GM19238 (cell line): Measurements from ENCODE around the gene RERE.

Experiments used
- DNase-seq: peaks from one replicate; pipeline ENCODE4 v3.0.0; 2011; ENCODE audit warnings: low spot score; ENCODE audit not compliant: insufficient read length

The RERE gene

GRCh38 chr1:8370905-8371315 lies 446.5 kb downstream of the RERE start:
- DNase-seq = no peak

- no peak for DNase-seq
Measured at GRCh38 chr1:8370046-8370881, 447.2 kb downstream of the RERE start.

GRCh38 chr1:8368956-8369639 lies 448.3 kb downstream of the RERE start:
- no peak for DNase-seq

GRCh38 chr1:8367571-8368194 lies 449.8 kb downstream of the RERE start:
- DNase-seq = no peak

GRCh38 chr1:8365661-8366362 lies 451.6 kb downstream of the RERE start:
- no peak for DNase-seq

GRCh38 chr1:8364528-8365442 lies 452.7 kb downstream of the RERE start:
- no peak for DNase-seq

- no peak for DNase-seq
Measured at GRCh38 chr1:8363767-8364301, 453.6 kb downstream of the RERE start.

GRCh38 chr1:8363186-8363766 lies 454.2 kb downstream of the RERE start:
- DNase-seq = no peak

GRCh38 chr1:8362701-8363101 lies 454.7 kb downstream of the RERE start:
- no peak for DNase-seq

- DNase-seq = no peak
Measured at GRCh38 chr1:8361198-8361849, 456.1 kb downstream of the RERE start.

- no peak for DNase-seq
Measured at GRCh38 chr1:8360493-8361197, 456.8 kb downstream of the RERE start.

- DNase-seq = no peak
Measured at GRCh38 chr1:8359617-8360481, 457.6 kb downstream of the RERE start.

- DNase-seq = no peak
Measured at GRCh38 chr1:8358897-8359616, 458.4 kb downstream of the RERE start.

GRCh38 chr1:8358241-8358896 lies 459.1 kb downstream of the RERE start:
- no peak for DNase-seq

GRCh38 chr1:8357329-8358101 lies 459.9 kb downstream of the RERE start:
- no peak for DNase-seq
